ENCODE data around the gene TTLL10. TPM values are rescaled to one million over a fixed set of nuclear protein-coding genes. Genes with fewer than 3 reads are reported as not detected.

Gene TTLL10
- total RNA-seq, 3 donors from 2014 or later (not counting 1 experiment from before 2014, with no cell fraction given) = 0.23 to 1.7 (median 1.7) TPM

DNA sequence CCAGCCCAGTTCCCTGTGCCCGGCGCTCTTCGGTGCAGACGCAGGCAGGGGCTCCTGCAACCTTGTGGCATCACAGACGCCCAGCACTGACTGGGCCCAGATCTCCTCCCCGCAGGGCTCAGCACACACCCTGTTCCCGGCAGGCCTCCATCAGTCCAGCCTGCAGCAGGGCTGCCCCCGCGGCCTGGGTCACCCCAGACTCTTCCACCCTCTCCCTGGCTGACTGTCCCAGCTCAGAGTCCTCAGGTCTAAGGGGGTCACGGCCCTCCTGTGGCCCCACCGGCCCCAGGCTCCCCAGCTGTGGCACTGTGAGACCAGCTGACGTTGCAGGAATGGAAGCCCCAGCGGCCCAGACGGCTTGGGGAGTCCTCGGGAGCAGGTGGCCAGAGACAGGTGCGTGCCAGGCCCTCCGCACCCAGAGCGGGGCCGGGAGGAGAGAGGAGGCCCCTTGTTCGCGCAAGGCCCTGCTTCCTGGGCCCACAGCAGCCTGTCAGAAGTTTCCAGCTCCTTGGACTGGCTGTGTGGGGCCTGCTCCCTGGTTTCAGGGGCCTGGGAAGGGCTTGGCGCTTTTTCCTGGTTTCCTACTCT lies 62.6 kb downstream of the TTLL10 start:
- Mint-ChIP-seq H3K27ac (no peak overlapping the region), H3K4me3 (no peak overlapping the region), H3K36me3 (no peaks in the 10 kb centered on the region), H3K9me3 (no peaks in the 10 kb centered on the region), H3K4me1 (peaks cover 10% of the 10 kb centered on the region in 2 donors), H3K27me3 (ENCODE audit: low read depth in 2 of 2) (no peaks in the 10 kb centered on the region)
- intact Hi-C loops (cut with micrococcal nuclease) = no loop called here
- Histone ChIP-seq H3K27ac (ENCODE audit: low read length) (no peak overlapping the region), H3K4me3 (ENCODE audit: low read length) (no peak overlapping the region), H3K27me3 (ENCODE audit: control insufficient read depth, insufficient read depth, low read length) (peaks cover 2% of the 10 kb centered on the region), H3K9me3 (ENCODE audit: control insufficient read depth, insufficient read depth, low read length) (no peaks in the 10 kb centered on the region), H3K4me1 (ENCODE audit: control insufficient read depth, insufficient read depth, low read length) (peaks cover 22% of the 10 kb centered on the region), H3K36me3 (ENCODE audit: control insufficient read depth, insufficient read depth, low read length) (peaks cover 5% of the 10 kb centered on the region)
- ATAC-seq (no peak), DNase-seq (no peak)
- TF ChIP-seq, protein P1, sequence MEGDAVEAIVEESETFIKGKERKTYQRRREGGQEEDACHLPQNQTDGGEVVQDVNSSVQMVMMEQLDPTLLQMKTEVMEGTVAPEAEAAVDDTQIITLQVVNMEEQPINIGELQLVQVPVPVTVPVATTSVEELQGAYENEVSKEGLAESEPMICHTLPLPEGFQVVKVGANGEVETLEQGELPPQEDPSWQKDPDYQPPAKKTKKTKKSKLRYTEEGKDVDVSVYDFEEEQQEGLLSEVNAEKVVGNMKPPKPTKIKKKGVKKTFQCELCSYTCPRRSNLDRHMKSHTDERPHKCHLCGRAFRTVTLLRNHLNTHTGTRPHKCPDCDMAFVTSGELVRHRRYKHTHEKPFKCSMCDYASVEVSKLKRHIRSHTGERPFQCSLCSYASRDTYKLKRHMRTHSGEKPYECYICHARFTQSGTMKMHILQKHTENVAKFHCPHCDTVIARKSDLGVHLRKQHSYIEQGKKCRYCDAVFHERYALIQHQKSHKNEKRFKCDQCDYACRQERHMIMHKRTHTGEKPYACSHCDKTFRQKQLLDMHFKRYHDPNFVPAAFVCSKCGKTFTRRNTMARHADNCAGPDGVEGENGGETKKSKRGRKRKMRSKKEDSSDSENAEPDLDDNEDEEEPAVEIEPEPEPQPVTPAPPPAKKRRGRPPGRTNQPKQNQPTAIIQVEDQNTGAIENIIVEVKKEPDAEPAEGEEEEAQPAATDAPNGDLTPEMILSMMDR (IDR thresholded peaks at IDR 0.05) = no peak
- WGBS (ENCODE audit: insufficient coverage) = 90% methylated on average over 22 of the region's 22 CpGs

DNA sequence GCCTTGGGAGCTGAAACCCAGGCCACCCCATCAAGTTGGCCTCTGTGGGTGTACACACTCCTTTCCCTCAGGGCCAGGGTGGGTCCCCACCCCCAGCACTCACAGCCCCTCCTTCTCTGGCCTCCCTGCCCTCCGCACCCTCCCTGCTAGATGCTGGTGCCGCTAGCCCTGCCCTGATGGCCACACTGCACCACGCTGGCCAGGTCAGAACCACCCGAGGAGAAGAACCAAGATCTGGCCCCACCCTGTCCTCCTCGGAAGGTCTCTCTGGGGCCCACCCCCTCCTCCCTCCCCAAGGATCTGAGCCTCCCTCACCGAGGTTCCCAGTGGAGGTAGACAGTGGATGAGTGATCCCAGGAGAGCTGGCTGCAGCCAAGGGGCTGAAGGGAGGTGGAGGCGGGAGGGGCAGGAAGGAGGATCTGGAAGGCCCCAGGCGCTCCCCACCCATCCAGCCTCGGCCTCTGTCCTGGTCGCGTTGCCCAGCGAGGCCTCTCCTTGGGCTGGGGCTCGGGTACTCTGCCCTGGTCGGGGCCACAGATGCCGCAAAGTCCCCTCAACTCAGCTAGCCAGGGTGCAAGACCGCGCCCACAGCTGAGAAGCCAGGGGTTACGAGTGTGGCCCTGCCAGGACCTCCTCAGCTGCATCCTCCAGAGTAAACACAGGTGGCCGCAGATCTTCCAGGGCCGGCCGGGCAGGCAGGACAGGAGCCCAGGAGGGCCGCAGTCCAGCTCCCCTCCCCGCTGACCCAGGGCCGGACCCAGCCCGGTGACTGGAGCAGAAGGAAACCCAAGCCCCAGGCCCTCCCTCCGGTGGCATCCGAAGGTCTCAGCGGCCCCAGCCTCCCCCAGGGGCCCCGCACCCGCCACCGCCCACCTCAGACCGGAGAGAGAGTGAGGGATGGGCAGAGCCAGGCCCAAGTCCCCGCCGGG lies 63.5 kb downstream of the TTLL10 start:
- H3K4me3 Mint-ChIP-seq = no peak overlapping the region
- no peak overlapping the region for H3K27ac Mint-ChIP-seq
- Histone ChIP-seq H3K4me1 (ENCODE audit: control insufficient read depth, insufficient read depth, low read length) (peaks cover 21% of the 10 kb centered on the region), H3K4me3 (ENCODE audit: low read length) (no peak overlapping the region), H3K36me3 (ENCODE audit: control insufficient read depth, insufficient read depth, low read length) (peaks cover 5% of the 10 kb centered on the region), H3K9me3 (ENCODE audit: control insufficient read depth, insufficient read depth, low read length) (no peaks in the 10 kb centered on the region), H3K27ac (ENCODE audit: low read length) (no peak overlapping the region), H3K27me3 (ENCODE audit: control insufficient read depth, insufficient read depth, low read length) (peaks cover 2% of the 10 kb centered on the region)
- peaks cover 10% of the 10 kb centered on the region in 2 donors for H3K4me1 Mint-ChIP-seq
- H3K9me3 Mint-ChIP-seq = no peaks in the 10 kb centered on the region
- DNase-seq (no peak), ATAC-seq (no peak)
- intact Hi-C loops (cut with micrococcal nuclease) = no loop called here
- WGBS (ENCODE audit: insufficient coverage) = 61% methylated on average over 32 of the region's 34 CpGs
- no peaks in the 10 kb centered on the region for H3K27me3 Mint-ChIP-seq (ENCODE audit: low read depth in 2 of 2)
- TF ChIP-seq, protein P1 (IDR thresholded peaks at IDR 0.05) = no peak
- no peaks in the 10 kb centered on the region for H3K36me3 Mint-ChIP-seq

DNA sequence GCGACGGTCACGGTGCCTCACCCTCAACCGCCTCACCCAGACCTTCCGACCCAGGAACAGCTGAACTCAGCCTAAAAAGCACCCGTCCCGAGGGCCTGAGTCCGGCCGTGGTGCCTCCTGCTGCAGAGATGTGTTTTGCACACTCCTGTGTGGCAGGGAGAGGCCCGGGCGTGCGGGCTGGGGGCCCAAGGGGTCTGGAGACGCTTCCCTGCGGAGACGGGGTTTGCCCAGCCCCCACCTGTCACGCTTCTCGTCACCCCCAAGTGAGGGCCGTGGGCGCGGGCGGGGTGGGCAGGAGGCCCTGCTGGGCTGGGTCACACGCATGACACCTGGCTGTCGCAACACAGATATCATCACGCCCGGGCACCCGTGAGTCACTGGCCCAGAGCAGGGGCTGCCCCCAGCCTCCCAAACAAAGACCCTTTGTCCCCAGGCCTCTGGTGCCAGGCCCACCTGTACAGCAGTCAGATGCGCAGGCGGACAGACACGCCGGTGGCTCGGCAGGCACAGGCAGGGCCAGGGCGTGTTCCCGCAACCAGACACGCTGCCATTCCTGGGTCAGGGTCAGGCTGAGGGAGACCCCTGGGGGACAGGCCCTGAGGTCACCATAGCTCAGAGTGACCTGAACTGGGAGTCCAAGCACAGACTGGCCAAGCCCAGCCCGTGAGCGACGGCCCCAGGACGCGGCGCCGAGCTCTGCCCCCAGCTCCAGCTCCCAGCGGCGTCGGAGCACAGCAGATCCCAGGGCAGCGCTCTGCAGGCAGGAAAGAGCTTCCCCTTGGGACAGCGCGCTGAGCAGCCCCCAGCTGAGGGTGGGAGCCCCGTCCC lies 64.4 kb downstream of the TTLL10 start:
- TF ChIP-seq, protein P1 (IDR thresholded peaks at IDR 0.05) = no peak
- Mint-ChIP-seq H3K27ac (no peak overlapping the region), H3K27me3 (ENCODE audit: low read depth in 2 of 2) (no peaks in the 10 kb centered on the region), H3K4me1 (peaks cover 10% of the 10 kb centered on the region in 2 donors), H3K4me3 (no peak overlapping the region), H3K36me3 (no peaks in the 10 kb centered on the region), H3K9me3 (no peaks in the 10 kb centered on the region)
- DNase-seq (no peak), ATAC-seq (no peak)
- H3K27me3 ChIP-seq (ENCODE audit: control insufficient read depth, insufficient read depth, low read length) = peaks cover 2% of the 10 kb centered on the region
- H3K36me3 ChIP-seq (ENCODE audit: control insufficient read depth, insufficient read depth, low read length) = peaks cover 5% of the 10 kb centered on the region
- H3K9me3 ChIP-seq (ENCODE audit: control insufficient read depth, insufficient read depth, low read length) = no peaks in the 10 kb centered on the region
- H3K4me1 ChIP-seq (ENCODE audit: control insufficient read depth, insufficient read depth, low read length) = peaks cover 17% of the 10 kb centered on the region
- intact Hi-C loops (cut with micrococcal nuclease) = no loop called here
- H3K4me3 ChIP-seq (ENCODE audit: low read length) = no peak overlapping the region
- no peak overlapping the region for H3K27ac ChIP-seq (ENCODE audit: low read length)
- WGBS (ENCODE audit: insufficient coverage) = 62% methylated on average over 48 of the region's 48 CpGs

Data from natural killer cell (primary cell).